Fibroblast of skin of right biceps (primary cell): ENCODE measurements around the gene ZCCHC17.
"Not testable (repeated sequence)": the region's sequence is repeated elsewhere in the genome, so short reads cannot be mapped to it uniquely, and the experiment has no call there.

Experiments
- DNase-seq: peaks from one replicate; pipeline ENCODE4 v3.0.0-alpha.2; 2013

The ZCCHC17 gene

GRCh38 chr1:31296486-31297276, at the start of gene ZCCHC17, which contains the start of gene SNRNP40:
TSS of gene ZCCHC17 (plus strand) at chr1:31297032. CDS start at chr1:31310099, 13,067 bp downstream.
TSS of gene SNRNP40 (minus strand) at chr1:31296788. CDS start at chr1:31296751, 37 bp downstream.
- DNase-seq = peak; percentile 99

GRCh38 chr1:31248276-31248675, 48.6 kb upstream of the ZCCHC17 start:
- DNase-seq = no peak

GRCh38 chr1:31249854-31250253, 47.0 kb upstream of the ZCCHC17 start:
- no peak for DNase-seq

GRCh38 chr1:31257213-31257612, 39.6 kb upstream of the ZCCHC17 start:
- DNase-seq = no peak

- no peak for DNase-seq
Observed at GRCh38 chr1:31258581-31258980, 38.3 kb upstream of the ZCCHC17 start.

GRCh38 chr1:31259746-31260145, 37.1 kb upstream of the ZCCHC17 start:
- DNase-seq = no peak

GRCh38 chr1:31261916-31262315, 34.9 kb upstream of the ZCCHC17 start:
- DNase-seq = no peak

GRCh38 chr1:31262393-31262792, 34.4 kb upstream of the ZCCHC17 start:
- not testable (repeated sequence) for DNase-seq

GRCh38 chr1:31263408-31263807, 33.4 kb upstream of the ZCCHC17 start:
- DNase-seq = no peak

GRCh38 chr1:31264790-31265386, 31.9 kb upstream of the ZCCHC17 start:
- no peak for DNase-seq

GRCh38 chr1:31266547-31266946, 30.3 kb upstream of the ZCCHC17 start:
- no peak for DNase-seq

GRCh38 chr1:31272369-31272768, 24.5 kb upstream of the ZCCHC17 start:
- DNase-seq = no peak

- no peak for DNase-seq
Observed at GRCh38 chr1:31273619-31274018, 23.2 kb upstream of the ZCCHC17 start.

- DNase-seq = not testable (repeated sequence)
Observed at GRCh38 chr1:31282426-31282825, 14.4 kb upstream of the ZCCHC17 start.

GRCh38 chr1:31287791-31288190, 9.0 kb upstream of the ZCCHC17 start:
- DNase-seq = not testable (repeated sequence)

GRCh38 chr1:31289021-31289420, 7.8 kb upstream of the ZCCHC17 start:
- DNase-seq = no peak

GRCh38 chr1:31295874-31296485, 852 bp upstream of the ZCCHC17 start:
- no peak for DNase-seq

- peak; percentile 14 for DNase-seq
Observed at GRCh38 chr1:31297277-31298247, 730 bp downstream of the ZCCHC17 start.

- no peak for DNase-seq
Observed at GRCh38 chr1:31299365-31299764, 2.5 kb downstream of the ZCCHC17 start.

GRCh38 chr1:31300193-31300592, 3.4 kb downstream of the ZCCHC17 start:
- no peak for DNase-seq

GRCh38 chr1:31302709-31303441, 6.0 kb downstream of the ZCCHC17 start:
- DNase-seq = peak; percentile 63

- peak; percentile 92 for DNase-seq
Observed at GRCh38 chr1:31306278-31306677, 9.4 kb downstream of the ZCCHC17 start.
